ENCODE data around the gene RNF121.

The RNF121 gene

DNA sequence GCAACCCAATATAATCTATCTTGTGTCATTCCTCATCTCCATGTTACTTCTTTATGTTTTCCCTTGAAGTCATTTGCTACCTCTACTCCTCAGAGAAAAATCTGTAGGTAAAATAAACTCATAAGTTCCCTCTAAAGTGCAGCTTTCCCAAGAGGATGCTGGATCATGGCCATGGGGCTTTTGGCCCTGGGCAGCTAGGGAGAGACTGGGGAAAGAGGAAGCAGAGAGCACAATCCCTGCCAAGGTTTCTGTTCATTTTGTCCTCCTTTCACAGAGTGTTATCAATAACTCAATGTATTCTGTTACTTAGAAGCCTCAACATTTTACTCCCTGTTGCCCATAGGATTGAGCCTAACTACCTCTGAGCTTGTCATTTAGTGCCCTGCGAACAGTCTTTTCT, 9.0 kb downstream of the RNF121 start:
- no peak for DNase-seq (ENCODE audit: low read depth, low spot score)
- TF ChIP-seq, protein P1, sequence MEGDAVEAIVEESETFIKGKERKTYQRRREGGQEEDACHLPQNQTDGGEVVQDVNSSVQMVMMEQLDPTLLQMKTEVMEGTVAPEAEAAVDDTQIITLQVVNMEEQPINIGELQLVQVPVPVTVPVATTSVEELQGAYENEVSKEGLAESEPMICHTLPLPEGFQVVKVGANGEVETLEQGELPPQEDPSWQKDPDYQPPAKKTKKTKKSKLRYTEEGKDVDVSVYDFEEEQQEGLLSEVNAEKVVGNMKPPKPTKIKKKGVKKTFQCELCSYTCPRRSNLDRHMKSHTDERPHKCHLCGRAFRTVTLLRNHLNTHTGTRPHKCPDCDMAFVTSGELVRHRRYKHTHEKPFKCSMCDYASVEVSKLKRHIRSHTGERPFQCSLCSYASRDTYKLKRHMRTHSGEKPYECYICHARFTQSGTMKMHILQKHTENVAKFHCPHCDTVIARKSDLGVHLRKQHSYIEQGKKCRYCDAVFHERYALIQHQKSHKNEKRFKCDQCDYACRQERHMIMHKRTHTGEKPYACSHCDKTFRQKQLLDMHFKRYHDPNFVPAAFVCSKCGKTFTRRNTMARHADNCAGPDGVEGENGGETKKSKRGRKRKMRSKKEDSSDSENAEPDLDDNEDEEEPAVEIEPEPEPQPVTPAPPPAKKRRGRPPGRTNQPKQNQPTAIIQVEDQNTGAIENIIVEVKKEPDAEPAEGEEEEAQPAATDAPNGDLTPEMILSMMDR (IDR thresholded peaks at IDR 0.05; ENCODE audit: low read depth, low read length), result no peak
- in situ Hi-C loops (cut with HindIII; ENCODE audit: low sequenced_read_pairs), result no loop called here

DNA sequence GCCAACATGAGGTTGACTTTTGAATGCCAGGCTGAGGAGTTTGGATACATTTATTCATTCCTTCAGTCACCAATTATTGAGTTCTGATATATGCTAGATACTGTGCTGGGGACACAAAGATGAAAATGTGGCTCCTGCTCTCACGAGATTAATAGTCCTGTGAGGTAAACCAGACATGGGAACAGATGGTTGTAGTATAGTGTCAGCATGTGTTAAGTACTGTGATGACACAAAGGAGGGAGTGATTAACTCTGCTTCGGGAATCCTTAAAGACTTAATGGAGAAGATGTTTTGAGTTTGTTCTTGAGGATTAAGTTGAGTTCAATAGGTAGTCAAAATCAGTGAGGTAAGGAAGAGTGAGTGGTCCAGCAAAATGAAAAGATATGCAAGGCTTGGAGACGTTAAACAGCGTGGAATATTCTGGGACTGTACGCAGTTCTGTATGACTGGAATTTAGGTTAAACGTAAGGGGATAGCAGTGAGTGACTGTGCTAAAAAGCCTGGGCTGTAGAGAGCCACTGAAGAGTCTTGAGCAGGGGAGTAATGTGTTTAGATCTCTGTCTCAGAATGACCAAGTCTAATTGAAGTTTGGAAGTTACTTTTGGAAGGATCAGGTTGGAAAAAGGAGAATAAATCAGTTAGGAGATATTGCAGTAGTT, 11.8 kb downstream of the RNF121 start:
- in situ Hi-C loops (cut with HindIII; ENCODE audit: low sequenced_read_pairs), result no loop called here
- TF ChIP-seq, protein P1 (IDR thresholded peaks at IDR 0.05; ENCODE audit: low read depth, low read length), result no peak
- H3K4me3 ChIP-seq (ENCODE audit: low read depth, low read length), result no peak overlapping the region
- no peak for DNase-seq (ENCODE audit: low read depth, low spot score)

More for the DNA sequence above, 9.0 kb downstream of the RNF121 start:
- no peak overlapping the region for H3K4me3 ChIP-seq (ENCODE audit: low read depth, low read length)

- DNase-seq (ENCODE audit: low read depth, low spot score), result peak; percentile 67
- in situ Hi-C loops (cut with HindIII; ENCODE audit: low sequenced_read_pairs), result no loop called here
- H3K4me3 ChIP-seq (ENCODE audit: low read depth, low read length), result no peak overlapping the region
- TF ChIP-seq, protein P1 (IDR thresholded peaks at IDR 0.05; ENCODE audit: low read depth, low read length), result no peak
Observed at GRCh38 chr11:71946144-71946571, 17.3 kb downstream of the RNF121 start.

DNA sequence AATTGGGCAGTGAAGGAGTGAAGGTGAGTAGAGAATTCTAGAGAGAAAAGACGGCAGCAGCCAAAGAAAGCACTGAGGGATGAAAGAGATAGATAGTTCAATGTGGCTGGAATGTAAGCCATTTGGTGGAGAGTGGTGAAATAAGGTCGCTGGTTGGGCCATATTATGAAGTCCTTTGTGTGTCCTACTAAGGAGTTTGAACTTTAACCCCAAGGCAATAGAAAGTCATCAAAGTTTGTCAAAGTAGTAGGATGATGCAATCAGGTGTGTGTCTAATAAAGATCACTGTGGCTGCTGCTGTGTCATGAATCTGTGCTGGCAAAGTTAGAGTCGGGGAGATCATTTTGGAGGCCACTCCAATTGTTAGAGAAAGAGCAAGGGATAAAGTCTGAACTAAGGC, 18.7 kb downstream of the RNF121 start:
- TF ChIP-seq, protein P1 (IDR thresholded peaks at IDR 0.05; ENCODE audit: low read depth, low read length), result no peak
- no peak for DNase-seq (ENCODE audit: low read depth, low spot score)
- in situ Hi-C loops (cut with HindIII; ENCODE audit: low sequenced_read_pairs), result no loop called here

DNA sequence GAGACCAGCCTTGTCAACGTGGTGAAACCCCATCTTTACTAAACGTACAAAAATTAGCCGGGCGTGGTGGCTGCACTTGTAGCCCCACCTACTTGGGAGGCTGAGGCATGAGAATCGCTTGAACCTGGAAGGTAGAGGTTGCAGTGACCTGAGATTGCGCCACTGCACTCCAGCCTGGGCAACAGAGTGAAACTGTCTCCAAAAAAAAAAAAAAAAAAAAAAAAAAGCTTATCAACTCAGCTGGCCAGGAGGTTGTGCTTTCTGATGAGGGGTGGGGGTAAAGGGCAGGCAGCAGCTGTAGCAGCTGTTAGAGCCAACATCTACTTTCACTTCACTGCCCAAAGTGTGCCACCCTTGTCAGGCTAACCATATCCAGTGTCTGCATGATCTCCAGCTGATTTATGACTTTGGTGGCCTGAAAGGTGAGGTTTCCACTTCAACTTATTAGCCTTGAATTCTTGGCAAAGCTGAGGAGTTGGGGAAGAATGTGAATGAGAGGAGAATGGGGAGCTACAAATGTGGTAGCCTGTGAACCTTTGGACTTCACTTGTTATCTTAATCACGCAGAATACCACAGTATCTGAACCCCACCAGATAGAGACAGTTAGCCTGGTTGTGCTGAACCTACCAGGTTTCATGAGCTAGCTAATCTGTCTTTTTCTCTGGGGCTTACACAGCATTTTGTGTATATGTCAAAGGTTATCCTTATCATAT, 19.6 kb downstream of the RNF121 start:
- in situ Hi-C loops (cut with HindIII; ENCODE audit: low sequenced_read_pairs), result no loop called here

More for the DNA sequence above, 18.7 kb downstream of the RNF121 start:
- H3K4me3 ChIP-seq (ENCODE audit: low read depth, low read length), result no peak overlapping the region

DNA sequence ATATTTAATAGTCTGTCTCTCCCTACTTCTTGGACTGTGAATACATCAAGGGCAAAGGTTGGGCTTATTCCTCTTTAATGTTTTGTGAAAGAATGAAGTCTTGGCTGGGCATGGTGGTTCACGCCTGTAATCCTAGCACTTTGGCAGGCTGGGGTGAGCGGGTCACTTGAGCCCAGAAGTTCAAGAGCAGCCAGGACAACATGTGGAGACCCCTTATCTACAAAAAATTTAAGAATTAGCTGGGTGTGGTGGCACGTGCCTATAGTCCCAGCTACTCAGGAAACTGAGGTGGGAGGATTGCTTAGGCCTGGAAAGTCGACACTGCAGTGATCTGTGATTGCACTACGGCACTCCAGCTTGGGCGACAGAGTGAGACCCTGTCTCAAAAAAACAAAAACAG, 20.2 kb downstream of the RNF121 start:
- in situ Hi-C loops (cut with HindIII; ENCODE audit: low sequenced_read_pairs), result no loop called here
- H3K4me3 ChIP-seq (ENCODE audit: low read depth, low read length), result no peak overlapping the region
- TF ChIP-seq, protein P1 (IDR thresholded peaks at IDR 0.05; ENCODE audit: low read depth, low read length), result no peak
- no peak for DNase-seq (ENCODE audit: low read depth, low spot score)

More for the DNA sequence above, 19.6 kb downstream of the RNF121 start:
- no peak for DNase-seq (ENCODE audit: low read depth, low spot score)
- no peak overlapping the region for H3K4me3 ChIP-seq (ENCODE audit: low read depth, low read length)
- TF ChIP-seq, protein P1 (IDR thresholded peaks at IDR 0.05; ENCODE audit: low read depth, low read length), result no peak
